Chondrocyte (in vitro differentiated cells): Measurements from ENCODE around the gene IQCH. TPM values are rescaled to one million over a fixed set of nuclear protein-coding genes. Genes with fewer than 3 reads are reported as not detected.

Source experiments
- DNase-seq: peaks from one replicate; pipeline ENCODE4 v3.0.0; 2021; ENCODE audit warnings: mixed read lengths, low spot score
- H3K27ac Mint-ChIP-seq: one replicate; pipeline ENCODE4 v1.8.0; 2021; ENCODE audit warnings: mild to moderate bottlenecking, moderate library complexity, mixed read lengths; ENCODE audit not compliant: unreplicated experiment
- H3K27me3 Mint-ChIP-seq: 2 replicates; pipeline ENCODE4 v1.8.0; 2021; ENCODE audit warnings: low read depth, mixed read lengths
- H3K36me3 Mint-ChIP-seq: 2 replicates; pipeline ENCODE4 v1.8.0; 2021; ENCODE audit warnings: low read depth, mixed read lengths
- H3K4me1 Mint-ChIP-seq: 2 replicates; pipeline ENCODE4 v1.8.0; 2021; ENCODE audit warnings: low read depth, mild to moderate bottlenecking, mixed read lengths
- H3K4me3 Mint-ChIP-seq: one replicate; pipeline ENCODE4 v1.8.0; 2021; ENCODE audit warnings: mild to moderate bottlenecking, moderate library complexity, mixed read lengths; ENCODE audit not compliant: unreplicated experiment
- H3K9me3 Mint-ChIP-seq: 2 replicates; pipeline ENCODE4 v1.8.0; 2021; ENCODE audit warnings: low read depth, mixed read lengths
- total RNA-seq: library from RNA; stranded (reverse); gene quantifications from 3 replicates; pipeline ENCODE4 v1.2.1, GENCODE V29; 2021
- TF ChIP-seq, protein P1 (sequence below): fragments of 200-600 bp; sonication (generic); IDR thresholded peaks from 2 replicates; pipeline ENCODE4 v1.5.0; 2021; ENCODE audit warnings: antibody characterized with exemption, mild to moderate bottlenecking, moderate library complexity

IQCH gene
- total RNA-seq, 1 donor from 2014 or later = 1.0 TPM

DNA sequence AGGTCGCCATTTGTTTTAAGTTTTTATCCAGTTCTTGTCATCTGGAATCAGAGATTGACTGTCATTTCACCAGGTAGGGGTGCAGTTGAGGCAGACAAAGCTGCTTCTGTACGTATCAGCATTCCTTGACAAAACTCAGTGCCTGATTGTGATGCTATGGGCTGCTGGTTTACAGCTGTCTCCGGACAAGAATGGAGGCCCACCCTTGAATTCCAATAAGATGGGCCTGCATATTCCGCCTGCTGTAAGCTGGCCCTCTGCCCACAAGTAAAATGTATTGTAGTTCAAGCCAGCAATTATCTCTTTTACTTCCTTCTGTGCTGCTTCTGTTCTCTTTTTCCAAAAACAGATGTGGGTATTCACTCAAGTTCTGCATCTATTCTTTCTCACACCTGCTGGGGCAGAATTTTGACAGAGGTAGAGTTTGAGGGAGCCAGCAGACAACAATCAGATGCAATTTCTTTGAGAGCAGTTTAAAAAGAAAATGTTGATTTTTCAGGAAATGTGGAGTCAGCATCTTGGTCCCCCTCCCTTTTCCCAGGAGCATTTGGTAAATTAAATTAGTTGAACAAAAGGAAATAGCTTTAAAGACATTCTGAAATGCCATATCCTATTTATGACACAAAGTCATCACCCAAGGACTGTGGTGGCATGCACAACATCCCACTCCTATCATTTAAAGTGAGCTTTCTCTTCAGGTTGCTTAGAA, 53.5 kb downstream of the IQCH start:
- TF ChIP-seq, protein P1, sequence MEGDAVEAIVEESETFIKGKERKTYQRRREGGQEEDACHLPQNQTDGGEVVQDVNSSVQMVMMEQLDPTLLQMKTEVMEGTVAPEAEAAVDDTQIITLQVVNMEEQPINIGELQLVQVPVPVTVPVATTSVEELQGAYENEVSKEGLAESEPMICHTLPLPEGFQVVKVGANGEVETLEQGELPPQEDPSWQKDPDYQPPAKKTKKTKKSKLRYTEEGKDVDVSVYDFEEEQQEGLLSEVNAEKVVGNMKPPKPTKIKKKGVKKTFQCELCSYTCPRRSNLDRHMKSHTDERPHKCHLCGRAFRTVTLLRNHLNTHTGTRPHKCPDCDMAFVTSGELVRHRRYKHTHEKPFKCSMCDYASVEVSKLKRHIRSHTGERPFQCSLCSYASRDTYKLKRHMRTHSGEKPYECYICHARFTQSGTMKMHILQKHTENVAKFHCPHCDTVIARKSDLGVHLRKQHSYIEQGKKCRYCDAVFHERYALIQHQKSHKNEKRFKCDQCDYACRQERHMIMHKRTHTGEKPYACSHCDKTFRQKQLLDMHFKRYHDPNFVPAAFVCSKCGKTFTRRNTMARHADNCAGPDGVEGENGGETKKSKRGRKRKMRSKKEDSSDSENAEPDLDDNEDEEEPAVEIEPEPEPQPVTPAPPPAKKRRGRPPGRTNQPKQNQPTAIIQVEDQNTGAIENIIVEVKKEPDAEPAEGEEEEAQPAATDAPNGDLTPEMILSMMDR = no peak
- no peaks in the 10 kb centered on the region for H3K9me3 Mint-ChIP-seq
- H3K36me3 Mint-ChIP-seq = no peaks in the 10 kb centered on the region
- H3K27me3 Mint-ChIP-seq = no peaks in the 10 kb centered on the region
- DNase-seq = no peak
- H3K27ac Mint-ChIP-seq = no peak overlapping the region
- peaks cover 15% of the 10 kb centered on the region for H3K4me1 Mint-ChIP-seq
- no peak overlapping the region for H3K4me3 Mint-ChIP-seq

DNA sequence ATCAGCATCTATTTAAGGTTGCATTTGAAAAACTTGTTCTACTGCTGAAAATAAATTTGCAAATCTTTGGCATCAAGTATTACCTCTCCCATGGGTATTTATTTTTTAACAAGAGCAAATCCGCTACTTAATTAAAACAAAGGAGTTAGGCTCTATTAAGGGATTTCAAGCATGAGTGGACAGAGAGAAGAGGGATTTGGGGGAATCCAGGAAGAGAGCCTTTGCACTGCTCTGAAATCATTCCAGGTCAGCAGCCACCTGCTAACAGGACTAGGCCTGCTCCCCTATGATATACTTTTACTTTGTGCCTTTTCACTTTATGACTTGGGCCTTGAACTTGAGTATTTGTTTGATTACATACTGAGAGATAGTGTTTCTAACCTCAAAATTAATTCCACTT, 57.1 kb downstream of the IQCH start:
- no peak for DNase-seq
- Mint-ChIP-seq H3K4me1 (peaks cover 1% of the 10 kb centered on the region), H3K4me3 (no peak overlapping the region), H3K27me3 (no peaks in the 10 kb centered on the region), H3K27ac (no peak overlapping the region), H3K36me3 (no peaks in the 10 kb centered on the region), H3K9me3 (no peaks in the 10 kb centered on the region)
- TF ChIP-seq, protein P1 = no peak

DNA sequence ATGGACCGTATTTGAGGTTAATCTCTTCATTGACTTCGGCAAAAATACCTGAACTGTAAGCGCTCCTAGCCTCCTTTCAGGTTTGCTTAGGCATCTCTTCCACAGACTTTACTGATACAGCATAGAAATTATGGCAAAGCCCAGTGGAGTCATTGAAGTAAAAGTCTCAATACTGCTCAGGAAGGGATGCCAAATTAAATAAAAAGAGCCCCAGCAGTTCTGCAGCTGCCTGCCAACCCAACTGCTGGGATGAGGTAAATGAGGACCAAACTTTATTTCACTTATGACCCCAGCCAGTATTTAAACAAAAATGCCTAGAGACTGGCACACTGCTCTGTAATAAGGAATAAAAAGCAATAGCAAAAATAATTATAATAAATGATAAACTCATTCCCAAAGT, 65.4 kb downstream of the IQCH start:
- DNase-seq = no peak
- Mint-ChIP-seq H3K9me3 (no peaks in the 10 kb centered on the region), H3K4me1 (peaks cover 16% of the 10 kb centered on the region), H3K4me3 (no peak overlapping the region), H3K36me3 (peaks cover 3% of the 10 kb centered on the region), H3K27ac (no peak overlapping the region), H3K27me3 (peaks cover 3% of the 10 kb centered on the region)
- TF ChIP-seq, protein P1 = no peak

DNA sequence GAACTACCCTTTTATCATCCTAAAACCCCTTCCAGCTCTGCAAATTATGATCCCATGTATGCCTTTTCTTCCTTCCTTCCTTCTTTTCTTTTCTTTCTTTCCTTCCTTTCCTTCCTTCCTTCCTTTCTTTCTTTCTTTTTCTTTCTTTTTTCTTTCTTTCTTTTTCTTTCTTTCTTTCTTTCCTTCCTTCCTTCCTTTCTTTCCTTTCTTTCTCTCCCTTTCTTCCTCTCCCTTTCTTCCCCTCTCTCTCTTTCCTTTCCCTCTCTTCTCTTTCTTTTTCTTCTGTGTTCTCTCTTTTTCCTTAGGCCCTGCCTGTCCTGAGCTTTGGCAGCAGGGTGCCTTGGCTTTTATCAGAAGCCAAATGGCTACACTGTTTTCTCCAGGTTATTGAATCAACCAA, 66.8 kb downstream of the IQCH start:
- H3K27ac Mint-ChIP-seq = no peak overlapping the region
- no peak for DNase-seq
- peaks cover 3% of the 10 kb centered on the region for H3K36me3 Mint-ChIP-seq
- TF ChIP-seq, protein P1 = no peak
- no peak overlapping the region for H3K4me3 Mint-ChIP-seq
- H3K9me3 Mint-ChIP-seq = no peaks in the 10 kb centered on the region
- H3K27me3 Mint-ChIP-seq = peaks cover 3% of the 10 kb centered on the region
- H3K4me1 Mint-ChIP-seq = peaks cover 16% of the 10 kb centered on the region

DNA sequence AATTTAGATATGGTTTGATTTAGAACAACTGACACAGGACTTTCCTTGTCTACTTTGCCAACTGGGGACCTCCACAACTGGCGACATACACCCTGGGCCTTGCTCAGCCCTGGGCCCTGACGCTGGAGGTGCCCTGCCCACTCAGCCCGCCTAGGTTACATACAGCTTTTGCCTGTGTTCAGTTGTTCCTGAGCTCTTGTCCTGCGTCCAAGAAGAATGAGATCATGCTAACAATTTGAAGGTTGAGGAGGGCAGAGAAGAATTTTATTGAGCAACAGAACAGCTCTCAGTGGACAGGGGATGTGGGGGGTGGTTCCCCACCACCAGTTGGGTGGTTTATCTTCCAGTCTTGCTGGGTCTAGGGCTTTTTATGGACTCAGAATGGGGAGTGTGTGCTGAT, 67.9 kb downstream of the IQCH start:
- H3K4me3 Mint-ChIP-seq = no peak overlapping the region
- H3K27ac Mint-ChIP-seq = no peak overlapping the region
- no peak for DNase-seq
- H3K9me3 Mint-ChIP-seq = peaks cover 1% of the 10 kb centered on the region
- TF ChIP-seq, protein P1 = no peak
- peaks cover 16% of the 10 kb centered on the region for H3K4me1 Mint-ChIP-seq
- H3K27me3 Mint-ChIP-seq = peaks cover 3% of the 10 kb centered on the region
- peaks cover 3% of the 10 kb centered on the region for H3K36me3 Mint-ChIP-seq
